GM20431 (cell line): ENCODE results near the gene DDX54.
"Not testable (repeated sequence)": the region's sequence is repeated elsewhere in the genome, so short reads cannot be mapped to it uniquely, and the experiment has no call there.

Experiments
- in situ Hi-C: fragments of 300-500 bp; cut with MseI, MboI; formaldehyde crosslinking; loops from one replicate; pipeline ENCODE4 v1.15.0; 2020; ENCODE audit warnings: low sequenced_read_pairs; ENCODE audit not compliant: unreplicated experiment

The DDX54 gene

GRCh38 chr12:113130457-113131135, 54.7 kb downstream of the DDX54 start:
- in situ Hi-C loops = no loop called here

- in situ Hi-C loops = no loop called here
These were observed 55.4 kb downstream of the DDX54 start for GRCh38 chr12:113129664-113130456.

- in situ Hi-C loops = no loop called here
These were observed 56.2 kb downstream of the DDX54 start for GRCh38 chr12:113128802-113129663.

GRCh38 chr12:113127791-113128199, 57.5 kb downstream of the DDX54 start:
- in situ Hi-C loops = no loop called here

- in situ Hi-C loops = no loop called here
These were observed 64.5 kb downstream of the DDX54 start for GRCh38 chr12:113120670-113121370.

GRCh38 chr12:113119980-113120669, 65.2 kb downstream of the DDX54 start:
- in situ Hi-C loops = no loop called here

- in situ Hi-C loops = no loop called here
These were observed 67.1 kb downstream of the DDX54 start for GRCh38 chr12:113118142-113118541.

GRCh38 chr12:113117684-113118083, 67.6 kb downstream of the DDX54 start:
- in situ Hi-C loops = not testable (repeated sequence)

GRCh38 chr12:113116875-113117274, 68.4 kb downstream of the DDX54 start:
- in situ Hi-C loops = no loop called here

- in situ Hi-C loops = no loop called here
These were observed 69.7 kb downstream of the DDX54 start for GRCh38 chr12:113115455-113116126.

- in situ Hi-C loops = no loop called here
These were observed 70.7 kb downstream of the DDX54 start for GRCh38 chr12:113114447-113115178.

- in situ Hi-C loops = no loop called here
These were observed 71.9 kb downstream of the DDX54 start for GRCh38 chr12:113113397-113113796.

GRCh38 chr12:113112043-113112899, 73.0 kb downstream of the DDX54 start:
- in situ Hi-C loops = no loop called here

GRCh38 chr12:113111247-113111646, 74.0 kb downstream of the DDX54 start:
- in situ Hi-C loops = no loop called here

- in situ Hi-C loops = loop anchor here (10.0 kb wide), 1 partner anchor 65 kb away; no protein-coding TSS in a partner anchor
These were observed 75.2 kb downstream of the DDX54 start for GRCh38 chr12:113109872-113110599.

GRCh38 chr12:113109360-113109759, 75.9 kb downstream of the DDX54 start:
- in situ Hi-C loops = loop anchor here (10.0 kb wide), 1 partner anchor 65 kb away; no protein-coding TSS in a partner anchor
